ENCODE data around the gene NEDD8. TPM values are rescaled to one million over a fixed set of nuclear protein-coding genes. Genes with fewer than 3 reads are reported as not detected.

The NEDD8 gene
- total RNA-seq, 4 donors from 2014 or later: 42.2 to 113 (median 69.9) TPM

DNA sequence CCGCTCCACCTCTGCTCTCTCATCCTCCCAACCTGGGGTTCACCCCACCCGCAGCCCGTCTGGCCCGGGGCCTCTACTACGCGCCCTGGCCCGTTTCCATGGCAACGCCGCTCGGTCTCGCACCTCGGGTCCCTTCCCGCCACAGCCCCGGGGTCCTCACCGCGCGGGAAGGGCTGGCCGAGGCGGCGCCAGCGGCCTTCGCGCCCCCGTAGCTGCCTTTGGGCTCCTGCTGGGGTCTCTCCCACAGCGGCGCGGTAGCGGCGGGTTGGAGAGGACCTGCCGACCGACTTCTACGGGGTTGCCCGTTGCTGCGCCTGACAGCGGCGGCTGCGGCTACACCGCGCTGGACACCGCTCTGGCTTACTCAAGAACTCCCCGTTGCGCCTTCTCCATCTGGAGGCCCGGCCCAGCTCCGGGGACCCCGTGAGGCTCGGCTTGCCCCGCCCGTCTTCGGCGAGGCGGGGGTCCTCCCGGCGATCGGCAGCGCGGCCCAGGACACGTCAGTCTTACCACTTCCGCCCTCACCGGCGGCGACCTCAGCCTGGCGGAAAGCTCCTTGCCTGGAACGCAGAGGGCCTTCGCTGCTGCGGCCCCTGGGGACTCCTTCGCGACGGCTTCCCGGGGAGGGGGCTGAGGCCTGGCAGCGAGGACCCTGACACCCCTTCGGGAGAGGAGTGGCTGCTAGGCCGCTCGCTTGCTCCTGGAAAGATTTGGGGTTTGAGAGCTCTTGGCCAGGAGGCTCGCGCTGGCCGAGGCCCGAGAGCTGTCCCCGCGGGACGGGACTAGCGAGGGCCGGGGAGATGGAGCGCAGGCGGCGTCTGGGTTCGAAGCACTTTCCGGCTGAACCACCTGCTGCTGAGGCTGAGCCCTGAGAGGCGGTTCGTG is 36.7 kb downstream of the NEDD8 start, which contains the start of gene TM9SF1:
Gene TM9SF1, minus strand, starts transcription at position 256 of the 885 bp plus-strand sequence. CDS start 422 bp downstream, outside the sequence.
- in situ Hi-C loops (cut with MboI; ENCODE audit: low pct_ligation_motif_present in 1 of 4, low pct_unique_long_range_greater_than_20kb in 1 of 4, low sequenced_read_pairs in 3 of 4): no loop called here
- no peaks in the 10 kb centered on the region for H3K27me3 ChIP-seq
- peaks cover 20 to 37% (median 25%) of the 10 kb centered on the region in 4 donors for H3K4me1 ChIP-seq
- peak; percentile 90 for DNase-seq
- H3K4me3 ChIP-seq: peak within 1 kb of the TSS; percentile 72 to 98 (median 86)
- no peaks in the 10 kb centered on the region for H3K9me3 ChIP-seq
- H3K27ac ChIP-seq: peak within 1 kb of the TSS; percentile 96 to 98 (median 96)
- TF ChIP-seq POLR2AphosphoS5 (IDR thresholded peaks at IDR 0.05) (peak; percentile 84 to 93 (median 93)), POLR2A (IDR thresholded peaks at IDR 0.05) (peak; percentile 83), EP300 (IDR thresholded peaks at IDR 0.05; ENCODE audit: low read depth) (no peak)
- TF ChIP-seq, protein P1, sequence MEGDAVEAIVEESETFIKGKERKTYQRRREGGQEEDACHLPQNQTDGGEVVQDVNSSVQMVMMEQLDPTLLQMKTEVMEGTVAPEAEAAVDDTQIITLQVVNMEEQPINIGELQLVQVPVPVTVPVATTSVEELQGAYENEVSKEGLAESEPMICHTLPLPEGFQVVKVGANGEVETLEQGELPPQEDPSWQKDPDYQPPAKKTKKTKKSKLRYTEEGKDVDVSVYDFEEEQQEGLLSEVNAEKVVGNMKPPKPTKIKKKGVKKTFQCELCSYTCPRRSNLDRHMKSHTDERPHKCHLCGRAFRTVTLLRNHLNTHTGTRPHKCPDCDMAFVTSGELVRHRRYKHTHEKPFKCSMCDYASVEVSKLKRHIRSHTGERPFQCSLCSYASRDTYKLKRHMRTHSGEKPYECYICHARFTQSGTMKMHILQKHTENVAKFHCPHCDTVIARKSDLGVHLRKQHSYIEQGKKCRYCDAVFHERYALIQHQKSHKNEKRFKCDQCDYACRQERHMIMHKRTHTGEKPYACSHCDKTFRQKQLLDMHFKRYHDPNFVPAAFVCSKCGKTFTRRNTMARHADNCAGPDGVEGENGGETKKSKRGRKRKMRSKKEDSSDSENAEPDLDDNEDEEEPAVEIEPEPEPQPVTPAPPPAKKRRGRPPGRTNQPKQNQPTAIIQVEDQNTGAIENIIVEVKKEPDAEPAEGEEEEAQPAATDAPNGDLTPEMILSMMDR (IDR thresholded peaks at IDR 0.05): no peak
- intact Hi-C loops (cut with DNase I; ENCODE audit: low total_unique reads): no loop called here
- WGBS, 2 donors (ENCODE audit: low coverage in 1 of 2): 0 to 4% methylated on average over 12 to 34 of the region's 89 CpGs
- no peaks in the 10 kb centered on the region for H3K36me3 ChIP-seq

DNA sequence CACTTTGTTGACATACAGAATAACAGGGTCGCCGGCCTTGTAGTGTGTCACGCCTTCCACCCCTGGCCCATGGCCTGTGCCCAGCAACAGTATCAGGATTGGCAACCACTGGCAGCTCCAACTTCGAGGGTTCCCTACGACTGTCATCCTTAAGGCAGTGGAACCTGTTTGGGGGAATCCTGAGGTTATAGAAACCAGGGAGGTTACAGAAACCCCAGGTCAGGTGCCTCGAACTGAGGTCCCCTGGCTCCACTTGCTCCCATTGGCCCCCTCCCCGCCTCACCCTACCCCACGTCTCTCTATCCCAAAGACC is 37.3 kb downstream of the NEDD8 start:
- WGBS, 2 donors (ENCODE audit: low coverage in 1 of 2): 19 to 50% methylated on average over 3 to 8 of the region's 8 CpGs
- H3K4me3 ChIP-seq: peak overlapping the region; percentile 72 to 98 (median 86)
- peak overlapping the region; percentile 96 to 98 (median 96) for H3K27ac ChIP-seq
- intact Hi-C loops (cut with DNase I; ENCODE audit: low total_unique reads) (no loop called here), in situ Hi-C loops (cut with MboI; ENCODE audit: low pct_ligation_motif_present in 1 of 4, low pct_unique_long_range_greater_than_20kb in 1 of 4, low sequenced_read_pairs in 3 of 4) (no loop called here)
- H3K27me3 ChIP-seq: no peaks in the 10 kb centered on the region
- H3K36me3 ChIP-seq: no peaks in the 10 kb centered on the region
- TF ChIP-seq EP300 (IDR thresholded peaks at IDR 0.05; ENCODE audit: low read depth): no peak
- no peak for TF ChIP-seq POLR2A (IDR thresholded peaks at IDR 0.05)
- no peak for TF ChIP-seq POLR2AphosphoS5 (IDR thresholded peaks at IDR 0.05)
- TF ChIP-seq, protein P1 (IDR thresholded peaks at IDR 0.05): no peak
- peaks cover 20 to 37% (median 25%) of the 10 kb centered on the region in 4 donors for H3K4me1 ChIP-seq
- DNase-seq: no peak
- H3K9me3 ChIP-seq: no peaks in the 10 kb centered on the region

DNA sequence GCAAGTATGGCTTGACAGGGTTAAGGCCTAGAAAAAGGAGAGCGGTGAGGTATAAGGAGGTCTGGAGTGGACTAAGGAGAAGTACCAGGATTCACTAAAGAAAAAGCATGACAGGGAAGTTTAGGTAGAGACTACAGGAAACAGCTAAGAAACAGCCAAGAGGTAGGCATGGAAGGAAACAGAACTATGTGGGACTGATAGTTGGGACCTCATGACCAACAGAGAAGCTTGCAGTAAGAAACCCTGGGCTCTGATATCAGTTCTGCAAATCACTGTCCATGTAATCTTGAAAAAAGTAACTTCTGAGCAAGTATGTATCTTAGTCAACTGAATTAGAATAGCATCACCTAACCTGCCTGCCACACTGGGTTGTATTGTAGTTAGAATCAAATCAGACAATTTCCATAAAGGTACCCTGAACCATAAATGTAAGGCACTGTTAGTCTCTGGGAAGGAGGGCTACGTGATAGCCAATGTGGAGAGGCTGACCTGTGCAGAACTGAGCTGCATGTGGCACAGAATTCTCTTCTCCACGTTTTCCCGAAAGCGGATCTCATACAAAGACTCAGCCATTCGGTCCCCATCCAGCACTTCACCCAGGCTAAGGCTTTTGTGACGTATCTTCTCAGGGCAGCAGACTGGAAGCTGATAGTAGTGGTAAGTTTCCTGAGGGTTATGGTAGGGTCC is 37.8 kb downstream of the NEDD8 start:
- DNase-seq: no peak
- in situ Hi-C loops (cut with MboI; ENCODE audit: low pct_ligation_motif_present in 1 of 4, low pct_unique_long_range_greater_than_20kb in 1 of 4, low sequenced_read_pairs in 3 of 4): no loop called here
- Histone ChIP-seq H3K9me3 (no peaks in the 10 kb centered on the region), H3K36me3 (no peaks in the 10 kb centered on the region), H3K4me1 (peaks cover 20 to 38% (median 25%) of the 10 kb centered on the region in 4 donors), H3K27me3 (no peaks in the 10 kb centered on the region), H3K4me3 (peak overlapping the region in 3 of 4 donors; percentile 72 to 98 (median 81)), H3K27ac (peak overlapping the region; percentile 96 to 98 (median 96))
- WGBS, 2 donors (ENCODE audit: low coverage in 1 of 2): 84 to 94% methylated on average over 2 to 7 of the region's 7 CpGs
- TF ChIP-seq POLR2AphosphoS5 (IDR thresholded peaks at IDR 0.05) (no peak), EP300 (IDR thresholded peaks at IDR 0.05; ENCODE audit: low read depth) (no peak), POLR2A (IDR thresholded peaks at IDR 0.05) (no peak)
- TF ChIP-seq, protein P1 (IDR thresholded peaks at IDR 0.05): no peak
- intact Hi-C loops (cut with DNase I; ENCODE audit: low total_unique reads): no loop called here

DNA sequence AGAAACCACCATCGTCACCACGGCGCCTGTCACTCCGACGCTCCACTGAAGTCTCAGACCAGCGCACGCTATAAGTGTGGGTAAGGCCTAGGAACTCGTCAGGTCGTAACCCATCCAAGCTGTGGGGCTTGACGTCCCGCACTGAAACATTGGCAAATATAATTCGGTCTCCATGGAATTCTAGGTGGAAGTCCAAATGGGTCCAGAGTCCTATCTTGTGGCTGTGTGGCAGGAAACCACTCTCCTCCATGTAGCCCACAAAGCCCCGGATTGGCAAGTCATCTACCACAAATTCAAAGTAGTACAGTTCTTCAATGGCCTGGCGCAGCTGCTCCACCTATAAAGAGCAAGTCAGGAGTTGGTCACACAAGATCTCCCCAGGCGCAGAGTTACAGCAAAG is 39.2 kb downstream of the NEDD8 start:
- Histone ChIP-seq H3K36me3 (no peaks in the 10 kb centered on the region), H3K27me3 (no peaks in the 10 kb centered on the region), H3K4me3 (no peak overlapping the region), H3K9me3 (no peaks in the 10 kb centered on the region), H3K27ac (no peak overlapping the region), H3K4me1 (peaks cover 18 to 39% (median 26%) of the 10 kb centered on the region in 4 donors)
- in situ Hi-C loops (cut with MboI; ENCODE audit: low pct_ligation_motif_present in 1 of 4, low pct_unique_long_range_greater_than_20kb in 1 of 4, low sequenced_read_pairs in 3 of 4) (no loop called here), intact Hi-C loops (cut with DNase I; ENCODE audit: low total_unique reads) (no loop called here)
- DNase-seq: no peak
- 93% methylated on average over 15 of the region's 15 CpGs; no CpG with 5 or more reads in 1 of the 2 donors for WGBS, 2 donors (ENCODE audit: low coverage in 1 of 2)
- TF ChIP-seq, protein P1 (IDR thresholded peaks at IDR 0.05): no peak
- TF ChIP-seq POLR2A (IDR thresholded peaks at IDR 0.05): no peak
- TF ChIP-seq POLR2AphosphoS5 (IDR thresholded peaks at IDR 0.05): no peak
- no peak for TF ChIP-seq EP300 (IDR thresholded peaks at IDR 0.05; ENCODE audit: low read depth)

Data from transverse colon (tissue), 4 donors.